Gastrocnemius medialis (tissue), 4 donors: ENCODE results near the gene APOBEC2.

ENCODE experiments used
- CTCF ChIP-seq, 5 experiments: fragments of 450-650 bp in 3 of 5; fragments of 200-600 bp in 2 of 5; sonication (generic) in 2 of 5; IDR thresholded peaks in 4 of 5; conservative IDR thresholded peaks in 1 of 5; 1 replicate in 4 of 5; 2 replicates in 1 of 5; pipeline ENCODE4 v1.5.1; 2016 to 2019; ENCODE audit warnings: antibody characterized with exemption in 5 of 5, mild to moderate bottlenecking in 3 of 5, moderate library complexity in 3 of 5
- POLR2A ChIP-seq, 2 donors: fragments of 450-650 bp; IDR thresholded peaks; one replicate each; pipeline ENCODE4 v1.6.1; 2017; ENCODE audit warnings: antibody characterized with exemption in 2 of 2, mild to moderate bottlenecking in 2 of 2, moderate library complexity in 2 of 2

GRCh38 chr6:41022294-41022693 is 30.7 kb upstream of the APOBEC2 start:
- TF ChIP-seq CTCF (IDR thresholded peaks at IDR 0.05 in 4 of 5, conservative IDR thresholded peaks at IDR 0.05 in 1 of 5) (no peak), POLR2A (IDR thresholded peaks at IDR 0.05) (no peak)
